Stimulated activated CD8-positive, alpha-beta memory T cell treated with anti-CD3 and anti-CD28 coated beads, Interleukin-7, amount 100 ng/mL, for 4 hours (primary cell): ENCODE results near the gene GNA14.
"Not testable (repeated sequence)": the region's sequence is repeated elsewhere in the genome, so short reads cannot be mapped to it uniquely, and the experiment has no call there.

ENCODE experiments used
- DNase-seq, 2 donors: peaks; one replicate each; pipeline ENCODE4 v3.0.0-alpha.2; 2020; ENCODE audit warnings: low read depth in 2 of 2

Gene GNA14

GRCh38 chr9:77648234-77649108, at the start of gene GNA14:
Gene GNA14 (minus strand): TSS chr9:77648322. CDS start chr9:77647793, 529 bp downstream.
- no peak for DNase-seq

GRCh38 chr9:77697238-77697984, 49.3 kb upstream of the GNA14 start:
- no peak for DNase-seq

- not testable (repeated sequence) for DNase-seq
Observed at GRCh38 chr9:77690723-77691122, 42.6 kb upstream of the GNA14 start.

- DNase-seq = not testable (repeated sequence)
Observed at GRCh38 chr9:77690119-77690518, 42.0 kb upstream of the GNA14 start.

GRCh38 chr9:77687737-77688136, 39.6 kb upstream of the GNA14 start:
- not testable (repeated sequence) for DNase-seq

- no peak for DNase-seq
Observed at GRCh38 chr9:77680581-77680980, 32.5 kb upstream of the GNA14 start.

GRCh38 chr9:77679661-77680368, 31.7 kb upstream of the GNA14 start:
- no peak for DNase-seq

- DNase-seq = no peak
Observed at GRCh38 chr9:77679088-77679487, 31.0 kb upstream of the GNA14 start.

GRCh38 chr9:77677957-77678535, 29.9 kb upstream of the GNA14 start:
- no peak for DNase-seq

- no peak for DNase-seq
Observed at GRCh38 chr9:77677397-77677796, 29.3 kb upstream of the GNA14 start.

GRCh38 chr9:77673941-77674791, 26.0 kb upstream of the GNA14 start:
- no peak for DNase-seq

GRCh38 chr9:77672183-77672582, 24.1 kb upstream of the GNA14 start:
- DNase-seq = no peak

- DNase-seq = no peak
Observed at GRCh38 chr9:77667151-77667550, 19.0 kb upstream of the GNA14 start.

- DNase-seq = no peak
Observed at GRCh38 chr9:77663754-77664153, 15.6 kb upstream of the GNA14 start.

GRCh38 chr9:77661566-77662085, 13.5 kb upstream of the GNA14 start:
- no peak for DNase-seq

- no peak for DNase-seq
Observed at GRCh38 chr9:77659926-77660325, 11.8 kb upstream of the GNA14 start.

- no peak for DNase-seq
Observed at GRCh38 chr9:77651203-77651602, 3.1 kb upstream of the GNA14 start.

GRCh38 chr9:77649109-77649812, 1.1 kb upstream of the GNA14 start:
- DNase-seq = no peak

- no peak for DNase-seq
Observed at GRCh38 chr9:77647267-77648233, 572 bp downstream of the GNA14 start.
